Activated CD8-positive, alpha-beta memory T cell treated with anti-CD3 and anti-CD28 coated beads, Interleukin-2, amount 50 U/mL, for 24 hours (primary cell): ENCODE data around the gene SHISA7.
"Not testable (repeated sequence)": the region's sequence is repeated elsewhere in the genome, so short reads cannot be mapped to it uniquely, and the experiment has no call there.

Experiments
- DNase-seq: peaks from one replicate; pipeline ENCODE4 v3.0.0-alpha.2; 2020; ENCODE audit errors: extremely low read depth

The SHISA7 gene

DNA sequence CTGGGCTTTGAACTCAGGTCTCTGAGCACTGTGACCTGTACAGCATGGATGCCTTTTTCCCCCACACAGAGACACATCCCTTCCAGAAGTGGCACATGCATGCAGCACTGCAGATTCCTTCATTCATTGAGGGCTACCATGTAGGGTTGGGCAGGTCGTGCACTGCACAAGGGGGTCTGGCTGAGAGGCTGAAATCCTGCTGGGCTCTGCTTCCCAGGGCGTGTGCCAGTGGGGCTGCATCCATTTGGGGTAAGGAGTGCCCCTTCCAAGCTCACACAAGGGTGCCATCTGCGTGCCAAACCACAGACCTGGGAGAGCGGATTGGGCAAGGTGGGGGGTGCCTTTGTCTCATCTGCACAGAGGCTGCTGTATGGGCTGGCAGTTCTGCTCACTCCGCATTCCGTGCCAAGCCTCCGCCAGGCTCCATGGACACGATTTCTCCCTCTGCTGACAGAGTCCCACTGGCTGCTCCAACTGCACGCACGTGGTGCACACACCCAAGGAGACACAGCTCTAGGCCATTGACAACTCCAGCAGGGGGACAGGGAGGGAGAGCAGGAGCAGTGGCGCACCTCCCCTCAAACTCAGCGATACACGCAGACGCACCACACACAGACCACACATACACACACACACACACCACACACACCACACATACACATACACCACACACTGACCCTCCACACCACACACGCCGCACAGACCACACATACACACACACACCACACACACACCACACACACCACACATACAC lies 4.5 kb upstream of the SHISA7 start:
- DNase-seq, result no peak

DNA sequence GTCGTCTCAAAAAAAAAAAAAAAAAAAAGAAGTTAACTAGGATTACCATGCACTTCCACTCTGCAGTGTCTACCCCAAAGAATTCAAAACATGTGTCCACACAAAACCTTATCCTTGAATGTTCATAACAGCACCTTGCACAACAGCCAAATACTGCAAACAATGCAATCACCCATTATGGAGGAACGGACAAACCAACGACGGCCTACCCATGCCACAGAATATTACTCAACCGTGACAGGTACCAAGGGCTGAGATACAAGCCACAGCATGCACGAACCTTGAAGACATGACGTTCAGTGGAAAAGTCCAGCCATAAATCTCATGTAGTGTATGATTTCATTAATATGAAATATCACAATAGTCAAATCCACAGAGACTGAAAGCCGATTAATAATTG lies 3.0 kb upstream of the SHISA7 start:
- DNase-seq, result no peak

DNA sequence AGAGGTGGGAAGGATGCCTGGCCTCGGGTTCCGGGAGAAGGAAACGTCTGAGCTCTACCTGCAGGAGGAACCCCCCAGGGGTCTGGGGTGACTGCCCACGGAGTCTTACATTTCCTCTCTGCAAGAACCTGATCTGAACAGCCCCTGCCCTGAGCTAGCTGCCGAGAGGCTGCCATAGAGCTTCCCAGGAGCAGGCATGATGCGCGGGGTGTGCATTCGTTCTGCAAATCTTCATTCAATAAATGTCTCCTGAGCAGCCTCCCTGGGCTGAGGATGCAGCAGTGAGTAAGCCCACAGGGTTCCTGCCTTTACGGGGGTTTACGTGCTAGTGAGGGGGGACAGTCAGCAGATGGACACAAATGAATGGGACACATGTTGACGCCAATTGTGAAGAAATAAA lies 1.5 kb upstream of the SHISA7 start:
- no peak for DNase-seq

- DNase-seq, result no peak
Observed at GRCh38 chr19:55443824-55444480, 852 bp upstream of the SHISA7 start.

GRCh38 chr19:55442372-55442961 lies 633 bp downstream of the SHISA7 start:
- no peak for DNase-seq

DNA sequence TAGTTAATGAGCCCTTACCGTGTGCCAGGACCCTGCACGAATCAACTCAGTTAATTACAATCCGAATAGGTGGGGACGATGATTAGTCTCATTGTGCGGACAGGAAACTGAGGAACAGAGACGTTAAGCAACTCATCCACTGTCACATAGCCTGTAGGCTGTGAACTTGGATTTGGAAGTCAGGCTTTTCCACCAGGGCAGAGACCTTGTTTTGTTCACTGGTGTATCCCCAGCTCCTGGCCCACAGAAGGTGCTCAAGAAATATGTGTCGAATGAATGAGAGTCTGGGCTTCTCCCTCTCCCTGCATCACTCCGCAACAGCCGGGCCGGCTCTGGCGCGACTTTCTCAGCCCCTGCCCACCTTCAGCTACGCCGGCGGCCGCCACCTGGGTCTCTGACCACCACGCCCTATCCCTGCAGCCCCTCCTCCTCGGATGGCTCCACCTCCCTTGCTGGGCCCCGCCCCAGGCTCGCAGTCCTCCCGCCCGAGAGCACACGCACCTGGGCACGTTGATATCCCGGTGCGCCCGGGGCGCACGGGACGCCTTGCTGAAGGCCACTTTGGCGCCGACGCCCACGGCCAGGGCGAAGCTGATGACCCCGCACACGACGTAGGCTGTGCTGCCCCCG lies 1.3 kb downstream of the SHISA7 start:
- no peak for DNase-seq

GRCh38 chr19:55441319-55441691 lies 1.8 kb downstream of the SHISA7 start:
- DNase-seq, result no peak

GRCh38 chr19:55440411-55441105 lies 2.5 kb downstream of the SHISA7 start:
- no peak for DNase-seq

DNA sequence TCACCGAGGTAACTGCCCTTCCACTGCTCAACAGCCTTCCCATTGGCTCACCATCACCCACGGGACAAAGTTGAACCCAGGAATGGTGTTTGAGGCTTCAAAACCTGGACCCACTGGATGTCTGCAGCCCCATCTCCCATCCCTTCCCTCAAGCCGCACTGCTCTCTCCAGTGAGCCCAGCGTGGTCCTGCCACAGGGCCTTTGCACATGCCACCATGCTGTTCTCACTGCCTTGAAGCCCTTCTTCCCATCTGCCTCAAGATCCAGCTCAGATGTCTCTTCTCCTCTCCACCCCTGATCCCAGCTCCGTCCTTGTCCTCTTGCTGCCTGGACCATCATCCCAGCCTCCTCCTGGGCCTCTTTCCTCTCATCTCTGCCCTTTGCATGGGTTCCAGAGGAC lies 4.0 kb downstream of the SHISA7 start:
- no peak for DNase-seq

GRCh38 chr19:55437410-55437809 lies 5.7 kb downstream of the SHISA7 start:
- DNase-seq, result no peak

- DNase-seq, result no peak
Observed at GRCh38 chr19:55436847-55437246, 6.3 kb downstream of the SHISA7 start.

DNA sequence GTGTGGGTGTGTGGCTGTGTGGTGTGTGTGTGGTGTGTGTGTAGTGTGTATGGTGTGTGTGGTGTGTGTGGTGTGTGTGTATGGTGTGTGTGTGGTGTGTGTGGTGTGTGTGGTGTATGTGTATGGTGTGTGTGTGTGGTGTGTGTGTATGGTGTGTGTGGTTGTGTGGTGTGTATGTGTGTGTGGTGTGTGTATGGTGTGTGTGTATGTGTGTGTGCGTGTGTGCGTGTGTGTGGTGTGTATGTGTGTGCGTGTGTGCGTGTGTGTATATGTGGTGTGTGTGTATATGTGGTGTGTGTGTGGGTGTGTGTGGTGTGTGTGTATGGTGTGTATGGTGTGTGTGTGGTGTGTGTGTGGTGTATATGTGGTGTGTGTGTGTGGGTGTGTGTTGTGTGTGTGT lies 8.1 kb downstream of the SHISA7 start:
- no peak for DNase-seq

DNA sequence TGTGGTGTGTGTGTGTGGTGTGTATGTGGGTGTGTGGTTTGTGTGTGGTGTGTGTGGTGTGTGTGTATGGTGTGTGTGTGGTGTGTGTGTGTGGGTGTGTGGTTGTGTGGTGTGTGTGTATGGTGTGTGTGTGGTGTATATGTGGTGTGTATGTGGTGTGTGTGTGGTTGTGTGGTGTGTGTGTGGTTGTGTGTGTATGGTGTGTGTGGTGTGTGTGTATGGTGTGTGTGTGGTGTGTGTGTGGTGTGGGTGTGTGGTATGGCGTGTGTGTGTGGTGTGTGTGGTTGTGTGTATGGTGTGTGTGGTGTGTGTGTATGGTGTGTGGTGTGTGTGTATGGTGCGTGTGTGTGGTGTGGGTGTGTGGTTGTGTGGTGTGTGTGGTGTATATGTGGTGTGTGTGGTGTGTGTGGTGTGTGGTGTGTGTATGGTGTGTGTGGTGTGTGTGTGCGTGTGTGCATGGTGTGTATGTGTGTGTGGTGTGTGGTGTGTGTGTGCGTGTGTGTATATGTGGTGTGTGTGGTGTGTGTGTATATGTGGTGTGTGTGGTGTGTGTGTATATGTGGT lies 8.7 kb downstream of the SHISA7 start:
- DNase-seq, result no peak

GRCh38 chr19:55433292-55433691 lies 9.8 kb downstream of the SHISA7 start:
- DNase-seq, result no peak

- DNase-seq, result no peak
Observed at GRCh38 chr19:55432241-55432959, 10.7 kb downstream of the SHISA7 start.

DNA sequence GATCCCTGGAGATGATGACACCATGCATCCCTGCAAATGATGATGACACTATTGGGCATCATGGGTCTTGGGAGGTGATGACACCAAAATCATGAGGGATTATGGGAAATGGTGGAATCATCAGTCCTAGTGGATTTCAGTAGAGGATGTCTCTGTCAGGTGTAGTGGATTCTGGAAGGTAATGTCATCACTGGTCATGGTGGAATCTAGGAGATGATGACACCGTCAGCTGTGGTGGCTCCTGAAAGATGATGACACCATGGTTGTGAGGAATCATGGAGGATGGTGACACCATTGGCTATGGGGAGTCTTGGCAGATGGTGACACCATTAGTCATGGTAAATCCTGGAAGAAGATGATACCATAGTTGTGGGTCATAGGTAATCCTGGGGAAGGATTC lies 11.9 kb downstream of the SHISA7 start:
- DNase-seq, result no peak

DNA sequence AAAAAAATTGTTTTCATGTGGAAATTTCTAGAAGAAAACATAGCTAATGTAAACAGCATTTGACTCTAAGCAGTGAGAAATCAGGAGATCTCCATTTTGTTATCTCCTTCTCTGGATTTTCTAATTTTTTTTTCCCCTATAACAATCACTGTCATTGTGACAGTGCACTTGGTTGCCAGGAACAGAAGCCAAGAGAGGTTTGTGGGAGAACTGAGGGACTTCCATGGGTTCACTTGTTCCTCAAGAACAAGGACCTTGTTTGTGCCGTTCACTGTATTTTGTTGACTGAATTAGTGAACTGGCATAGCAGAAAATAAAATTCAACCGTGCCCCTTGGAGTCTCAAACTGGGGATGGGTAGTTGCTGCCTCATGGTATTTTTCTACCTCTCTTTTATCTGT lies 17.1 kb downstream of the SHISA7 start:
- no peak for DNase-seq

DNA sequence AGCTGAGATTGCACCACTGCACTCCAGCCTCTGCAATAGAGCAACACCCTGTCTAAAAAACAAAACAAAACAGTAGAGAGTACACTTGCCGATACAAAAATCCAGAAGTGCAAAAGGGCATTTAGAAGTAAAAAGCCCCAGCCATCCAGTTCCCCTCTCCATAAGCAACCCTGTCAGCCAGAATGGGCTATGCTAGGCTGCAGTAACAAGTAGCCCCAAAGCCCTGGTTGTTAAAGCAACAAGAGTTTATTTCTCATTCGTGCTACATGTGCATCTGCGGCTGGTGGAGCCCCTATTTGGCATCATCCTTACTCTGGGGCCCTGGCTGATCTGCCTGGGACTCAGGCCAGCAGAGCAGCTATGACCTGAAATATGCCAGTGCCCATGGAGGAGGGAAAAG lies 18.6 kb downstream of the SHISA7 start:
- DNase-seq, result no peak

GRCh38 chr19:55423225-55424005 lies 19.7 kb downstream of the SHISA7 start:
- no peak for DNase-seq

DNA sequence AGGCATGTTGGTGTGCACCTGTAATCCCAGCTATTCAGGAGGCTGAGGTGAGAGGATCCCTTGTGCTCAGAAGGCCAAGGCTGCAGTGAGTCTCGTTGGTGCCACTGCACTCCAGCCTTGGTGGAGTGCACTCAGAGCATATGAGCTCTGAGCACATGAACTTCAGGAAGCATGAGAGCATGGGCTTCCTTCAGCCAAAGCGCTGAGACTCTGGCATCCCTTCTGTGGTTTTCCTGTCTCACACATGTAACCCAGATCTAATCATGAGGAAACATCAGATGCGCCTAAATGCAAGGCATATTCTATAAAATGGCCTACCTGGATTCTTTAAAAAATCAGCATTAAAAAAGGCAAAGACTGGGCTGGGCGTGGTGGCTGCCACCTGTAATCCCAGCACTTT lies 21.8 kb downstream of the SHISA7 start:
- not testable (repeated sequence) for DNase-seq
